Neural progenitor cell (in vitro differentiated cells): ENCODE measurements around the gene TP53TG3E.
"Not testable (repeated sequence)": the region's sequence is repeated elsewhere in the genome, so short reads cannot be mapped to it uniquely, and the experiment has no call there.

Source experiments
- CTCF ChIP-seq: fragments of 200-600 bp; sonication (generic); IDR thresholded peaks from 2 replicates; pipeline ENCODE4 v1.5.1; 2017; ENCODE audit warnings: antibody characterized with exemption, mild to moderate bottlenecking
- EZH2 ChIP-seq: fragments of 200-600 bp; sonication (generic); IDR thresholded peaks from 2 replicates; pipeline ENCODE4 v1.6.1; 2017; ENCODE audit warnings: antibody characterized with exemption, mild to moderate bottlenecking, moderate library complexity
- EZH2phosphoT487 ChIP-seq: fragments of 200-600 bp; sonication (generic); IDR thresholded peaks from 2 replicates; pipeline ENCODE4 v1.6.1; 2017; ENCODE audit warnings: antibody characterized with exemption

- TF ChIP-seq CTCF, EZH2, EZH2phosphoT487: not testable (repeated sequence)
These were observed 32.3 kb downstream of the TP53TG3E start for GRCh38 chr16:33336226-33337012.
